OCI-LY7 (cell line): Measurements from ENCODE around the gene CNOT1. TPM values are rescaled to one million over a fixed set of nuclear protein-coding genes. Genes with fewer than 3 reads are reported as not detected.

Experiments used
- BruUV-seq: library from RNA; stranded (reverse); fragments of 400-500 nt; replicated peaks from 2 replicates; lab custom pipeline; 2021; lab: Mats Ljungman, UMichigan
- CTCF ChIA-PET: fragments of 300-600 bp; sonication (Branson Sonifier 250); formaldehyde crosslinking; loops from one replicate; lab custom pipeline; 2022; ENCODE audit warnings: antibody characterized with exemption; ENCODE audit not compliant: unreplicated experiment; lab: Charles Lee
- POLR2A ChIA-PET: fragments of 300-600 bp; sonication (Branson Sonifier 250); formaldehyde crosslinking; loops from one replicate; lab custom pipeline; 2022; ENCODE audit warnings: antibody characterized with exemption; lab: Charles Lee
- DNase-seq: peaks from one replicate; pipeline ENCODE4 v3.0.0-alpha.2; 2015; ENCODE audit warnings: low spot score
- H2AFZ ChIP-seq: fragments of 200-600 bp; sonication (generic), shearing (Covaris generic); 2 replicates; pipeline ENCODE4 v1.6.1; 2014; ENCODE audit warnings: mild to moderate bottlenecking, antibody characterized with exemption, low read length, moderate library complexity
- H3K27ac ChIP-seq: fragments of 200-600 bp; sonication (generic); 2 replicates; pipeline ENCODE4 v1.5.1; 2014; ENCODE audit warnings: mixed run types, low read depth, mild to moderate bottlenecking, moderate library complexity, low read length, inconsistent platforms; ENCODE audit not compliant: poor library complexity, severe bottlenecking
- H3K36me3 ChIP-seq: fragments of 200-600 bp; sonication (generic); 2 replicates; pipeline ENCODE4 v1.6.1; 2014; ENCODE audit warnings: mild to moderate bottlenecking, antibody characterized with exemption, low read length, moderate library complexity, mixed read lengths; ENCODE audit not compliant: insufficient read depth
- H3K4me1 ChIP-seq: fragments of 200-600 bp; sonication (generic); 2 replicates; pipeline ENCODE4 v1.5.1; 2014; ENCODE audit warnings: mild to moderate bottlenecking, low read length; ENCODE audit not compliant: insufficient read depth, poor library complexity, severe bottlenecking
- H3K4me2 ChIP-seq: fragments of 200-600 bp; sonication (generic); 2 replicates; pipeline ENCODE4 v1.6.1; 2014; ENCODE audit warnings: mild to moderate bottlenecking, low read length
- H3K4me3 ChIP-seq: fragments of 200-600 bp; sonication (generic); 2 replicates; pipeline ENCODE4 v1.5.1; 2014; ENCODE audit warnings: mild to moderate bottlenecking, low read depth, low read length; ENCODE audit not compliant: poor library complexity, severe bottlenecking
- H3K79me2 ChIP-seq: fragments of 200-600 bp; sonication (generic); 2 replicates; pipeline ENCODE4 v1.6.1; 2016; ENCODE audit warnings: low read depth, mild to moderate bottlenecking, low read length, moderate library complexity, mixed read lengths; ENCODE audit not compliant: insufficient read depth
- H3K9me2 ChIP-seq: fragments of 200-600 bp; sonication (generic); 2 replicates; pipeline ENCODE4 v1.6.1; 2016; ENCODE audit warnings: mild to moderate bottlenecking, low read length, mixed read lengths; ENCODE audit not compliant: insufficient read depth
- H3K9me3 ChIP-seq: fragments of 200-600 bp; sonication (generic); 2 replicates; pipeline ENCODE4 v1.6.1; 2014; ENCODE audit warnings: mild to moderate bottlenecking, mixed run types, low read length, mixed read lengths
- H4K20me1 ChIP-seq: fragments of 200-600 bp; sonication (generic); 2 replicates; pipeline ENCODE4 v1.6.1; 2014; ENCODE audit warnings: mild to moderate bottlenecking, antibody characterized with exemption, low read length, moderate library complexity, mixed read lengths; ENCODE audit not compliant: insufficient read depth
- EZH2phosphoT487 ChIP-seq: fragments of 200-600 bp; sonication (generic); IDR thresholded peaks from 2 replicates; pipeline ENCODE4 v1.6.1; 2018; ENCODE audit warnings: low read depth, borderline replicate concordance, mild to moderate bottlenecking, mixed run types, antibody characterized with exemption, low read length, moderate library complexity, mixed read lengths
- intact Hi-C: fragments of 100-400 bp; cut with micrococcal nuclease; formaldehyde crosslinking; loops from one replicate; pipeline ENCODE4 v1.10.0; 2022; ENCODE audit not compliant: unreplicated experiment
- total RNA-seq, 2 experiments: library from RNA; depleted of rRNA in 1 of 2; stranded (reverse); fragments of >200 nt in 1 of 2; shearing (Covaris generic) in 1 of 2; gene quantifications; 2 replicates each; pipeline ENCODE4 v1.2.3, GENCODE V29; 2014 to 2022
- TF ChIP-seq, protein P1 (sequence below): fragments of 200-600 bp; sonication (generic); conservative IDR thresholded peaks from 2 replicates; pipeline ENCODE4 v1.5.1; 2014; ENCODE audit warnings: mild to moderate bottlenecking, antibody characterized with exemption, low read length, moderate library complexity, mixed read lengths

CNOT1 gene
- total RNA-seq, 2 experiments from 2014 or later, result 230 to 288 TPM

DNA sequence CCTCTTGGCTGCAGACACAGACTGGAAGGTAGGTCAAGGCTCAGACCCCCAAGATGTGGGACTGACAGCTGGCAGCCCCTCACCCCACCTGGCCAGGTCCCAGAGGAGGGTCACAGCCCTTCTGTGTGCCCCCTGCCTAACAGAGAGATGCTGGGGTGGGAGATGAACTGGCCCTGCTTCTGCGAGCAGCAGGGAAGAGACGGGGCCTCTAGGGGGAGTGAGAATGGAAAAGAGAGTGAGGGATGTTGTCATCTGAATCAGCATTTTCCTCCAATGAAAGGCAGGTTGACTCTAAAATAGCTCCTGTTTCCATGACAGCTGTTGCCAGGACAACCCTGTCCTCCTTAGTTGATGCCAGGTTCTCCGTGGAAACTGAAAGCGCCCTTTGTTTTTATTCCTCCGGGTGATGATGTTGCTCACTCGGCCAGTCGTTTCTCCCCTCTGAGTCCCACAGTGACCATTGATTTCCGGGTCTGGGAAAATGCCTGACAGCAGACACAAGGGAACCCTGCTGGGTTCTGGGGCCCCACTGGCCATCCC lies 134.6 kb downstream of the CNOT1 start:
- H3K9me3 ChIP-seq, result no peaks in the 10 kb centered on the region
- no peak overlapping the region for H3K27ac ChIP-seq
- H3K4me3 ChIP-seq, result no peak overlapping the region
- H3K4me2 ChIP-seq, result peak overlapping the region; percentile 11; the same call in 1 of the 2 replicates
- peak; percentile 68 for DNase-seq
- peak overlapping the region; percentile 76 for H2AFZ ChIP-seq
- TF ChIP-seq, protein P1, sequence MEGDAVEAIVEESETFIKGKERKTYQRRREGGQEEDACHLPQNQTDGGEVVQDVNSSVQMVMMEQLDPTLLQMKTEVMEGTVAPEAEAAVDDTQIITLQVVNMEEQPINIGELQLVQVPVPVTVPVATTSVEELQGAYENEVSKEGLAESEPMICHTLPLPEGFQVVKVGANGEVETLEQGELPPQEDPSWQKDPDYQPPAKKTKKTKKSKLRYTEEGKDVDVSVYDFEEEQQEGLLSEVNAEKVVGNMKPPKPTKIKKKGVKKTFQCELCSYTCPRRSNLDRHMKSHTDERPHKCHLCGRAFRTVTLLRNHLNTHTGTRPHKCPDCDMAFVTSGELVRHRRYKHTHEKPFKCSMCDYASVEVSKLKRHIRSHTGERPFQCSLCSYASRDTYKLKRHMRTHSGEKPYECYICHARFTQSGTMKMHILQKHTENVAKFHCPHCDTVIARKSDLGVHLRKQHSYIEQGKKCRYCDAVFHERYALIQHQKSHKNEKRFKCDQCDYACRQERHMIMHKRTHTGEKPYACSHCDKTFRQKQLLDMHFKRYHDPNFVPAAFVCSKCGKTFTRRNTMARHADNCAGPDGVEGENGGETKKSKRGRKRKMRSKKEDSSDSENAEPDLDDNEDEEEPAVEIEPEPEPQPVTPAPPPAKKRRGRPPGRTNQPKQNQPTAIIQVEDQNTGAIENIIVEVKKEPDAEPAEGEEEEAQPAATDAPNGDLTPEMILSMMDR, result peak; percentile 71
- no peak for TF ChIP-seq EZH2phosphoT487
- ChIA-PET POLR2A (no interaction called here), CTCF (interaction anchor here (0.6 to 3.3 kb wide), 3 partner anchors 10 to 261 kb away, joined by 3 to 14 read pairs (median 3); no protein-coding TSS in a partner anchor)
- H3K4me1 ChIP-seq, result peaks cover 26% of the 10 kb centered on the region
- BruUV-seq, result no TSS peak
- no peaks in the 10 kb centered on the region for H3K36me3 ChIP-seq
- no peaks in the 10 kb centered on the region for H4K20me1 ChIP-seq
- no peaks in the 10 kb centered on the region for H3K9me2 ChIP-seq
- intact Hi-C loops, result loop anchor here (5.0 kb wide), 2 partner anchors 167 to 262 kb away; no protein-coding TSS in a partner anchor
- H3K79me2 ChIP-seq, result no peaks in the 10 kb centered on the region

DNA sequence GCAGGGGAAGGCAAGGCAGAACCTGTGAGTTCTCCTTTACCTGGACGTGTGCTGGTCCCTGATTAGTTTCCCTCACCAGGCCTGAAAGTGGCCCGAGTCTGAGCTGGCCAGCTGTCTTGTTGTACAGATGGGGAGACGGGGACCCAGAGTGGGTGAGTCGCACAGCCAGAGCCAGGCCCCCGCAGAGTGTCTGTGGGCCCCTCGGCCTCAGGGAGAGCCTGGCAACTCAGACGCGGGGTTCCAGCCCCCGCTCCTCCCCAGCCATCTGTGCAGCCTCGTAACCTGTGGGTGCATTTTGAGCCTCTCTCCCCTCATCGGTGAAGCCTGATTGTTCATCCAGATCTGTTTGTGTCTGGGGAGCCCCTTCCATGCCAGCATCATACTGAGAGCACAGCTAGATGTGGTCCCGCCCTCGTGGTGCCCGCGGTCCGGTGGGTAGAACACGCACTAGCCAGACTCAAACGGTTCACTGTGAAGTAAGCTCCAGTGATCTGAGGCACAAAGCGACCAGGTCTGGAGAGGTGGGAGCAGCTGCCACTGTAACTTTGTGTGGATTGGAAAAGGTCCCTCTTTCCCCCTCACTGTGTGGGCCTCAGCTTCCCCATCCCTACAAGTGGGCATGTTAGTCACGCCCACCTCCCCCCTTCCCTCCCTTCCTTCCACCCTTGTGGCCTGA lies 135.7 kb downstream of the CNOT1 start:
- Histone ChIP-seq H3K27ac (no peak overlapping the region), H3K9me3 (no peaks in the 10 kb centered on the region), H3K4me3 (no peak overlapping the region), H3K4me2 (no peak overlapping the region), H3K79me2 (no peaks in the 10 kb centered on the region), H4K20me1 (no peaks in the 10 kb centered on the region), H2AFZ (no peak overlapping the region), H3K4me1 (peaks cover 19% of the 10 kb centered on the region), H3K9me2 (no peaks in the 10 kb centered on the region), H3K36me3 (no peaks in the 10 kb centered on the region)
- intact Hi-C loops, result no loop called here
- DNase-seq, result no peak
- BruUV-seq, result no TSS peak
- ChIA-PET CTCF (interaction anchor here (1.1 to 1.5 kb wide), 2 partner anchors 157 to 165 kb away, joined by 5 to 6 read pairs; no protein-coding TSS in a partner anchor), POLR2A (no interaction called here)
- no peak for TF ChIP-seq EZH2phosphoT487
- TF ChIP-seq, protein P1, result no peak

DNA sequence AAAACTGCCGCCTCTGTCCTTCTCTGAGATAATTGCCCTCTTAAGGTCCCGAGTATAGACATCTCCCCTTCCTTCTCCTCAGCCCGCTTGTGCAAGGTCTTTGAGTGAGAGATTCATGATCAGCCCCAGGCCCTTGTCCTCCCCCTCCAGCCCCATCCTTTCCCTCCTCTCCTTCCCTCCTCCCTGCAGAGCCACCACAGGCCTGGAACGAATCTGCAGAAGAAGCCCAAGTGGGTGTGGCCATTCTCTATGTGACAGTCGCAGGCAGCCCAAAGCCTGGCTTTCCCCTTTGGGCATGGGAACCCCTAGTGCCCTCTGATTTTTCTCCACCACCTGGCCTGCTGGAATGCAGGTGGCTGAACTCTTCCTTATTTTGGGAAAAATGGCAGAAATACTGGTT lies 136.9 kb downstream of the CNOT1 start:
- Histone ChIP-seq H3K36me3 (no peaks in the 10 kb centered on the region), H3K79me2 (no peaks in the 10 kb centered on the region), H2AFZ (no peak overlapping the region), H3K4me1 (peaks cover 19% of the 10 kb centered on the region), H4K20me1 (no peaks in the 10 kb centered on the region), H3K4me2 (no peak overlapping the region; the same call in 1 of the 2 replicates), H3K9me3 (no peaks in the 10 kb centered on the region), H3K9me2 (no peaks in the 10 kb centered on the region), H3K27ac (no peak overlapping the region), H3K4me3 (no peak overlapping the region)
- TF ChIP-seq, protein P1, result no peak
- no peak for TF ChIP-seq EZH2phosphoT487
- POLR2A ChIA-PET, result interaction anchor here (1.2 kb wide), 1 partner anchor 156 kb away, joined by 4 read pairs; no protein-coding TSS in a partner anchor
- DNase-seq, result no peak
- BruUV-seq, result no TSS peak
- CTCF ChIA-PET, result interaction anchor here (0.6 kb wide), 1 partner anchor 137 kb away, joined by 3 read pairs; the partner anchor contains the start of gene CNOT1
- intact Hi-C loops, result no loop called here
